NB4 (cell line): ENCODE data around the gene OAS1.

Experiments
- DNase-seq: peaks from one replicate; pipeline ENCODE4 v3.0.0; 2010; ENCODE audit warnings: low read depth
- H3K4me3 ChIP-seq: one replicate; pipeline ENCODE4 v1.5.1; 2011; ENCODE audit warnings: mild to moderate bottlenecking, low read depth, low read length, moderate library complexity
- MYC ChIP-seq: IDR thresholded peaks from 2 replicates; pipeline ENCODE4 v1.6.1; 2011; ENCODE audit warnings: low read depth, low read length
- POLR2A ChIP-seq: IDR thresholded peaks from 2 replicates; pipeline ENCODE4 v1.6.1; 2011; ENCODE audit warnings: mild to moderate bottlenecking; ENCODE audit not compliant: insufficient read length; ENCODE audit errors: extremely low read depth
- TF ChIP-seq, protein P1 (sequence below): IDR thresholded peaks from one replicate; pipeline ENCODE4 v1.5.1; 2012; ENCODE audit warnings: low read depth, low read length
- TF ChIP-seq, protein P2 (sequence below): IDR thresholded peaks from 2 replicates; pipeline ENCODE4 v1.6.1; 2011; ENCODE audit warnings: low read depth, low read length

Gene OAS1

DNA sequence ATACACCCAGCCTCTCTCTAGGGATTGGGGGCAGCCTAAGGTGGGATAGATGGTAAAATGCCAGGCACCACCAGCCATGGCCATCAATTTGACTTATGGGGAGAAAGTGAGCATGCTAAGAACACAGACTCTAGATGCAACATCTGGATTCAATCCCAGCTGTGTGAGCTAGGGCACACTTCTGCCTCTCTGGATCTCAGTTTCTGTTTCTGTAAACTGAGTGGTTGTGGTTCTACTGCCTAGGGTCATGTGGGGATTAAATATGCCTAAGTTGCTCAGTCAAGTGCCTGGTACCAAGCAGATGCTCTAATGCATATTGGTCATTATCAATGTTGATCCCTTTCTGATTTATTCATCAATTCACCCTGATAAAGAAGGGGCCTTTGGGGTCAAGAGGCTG lies 12.6 kb upstream of the OAS1 start:
- TF ChIP-seq, protein P1, sequence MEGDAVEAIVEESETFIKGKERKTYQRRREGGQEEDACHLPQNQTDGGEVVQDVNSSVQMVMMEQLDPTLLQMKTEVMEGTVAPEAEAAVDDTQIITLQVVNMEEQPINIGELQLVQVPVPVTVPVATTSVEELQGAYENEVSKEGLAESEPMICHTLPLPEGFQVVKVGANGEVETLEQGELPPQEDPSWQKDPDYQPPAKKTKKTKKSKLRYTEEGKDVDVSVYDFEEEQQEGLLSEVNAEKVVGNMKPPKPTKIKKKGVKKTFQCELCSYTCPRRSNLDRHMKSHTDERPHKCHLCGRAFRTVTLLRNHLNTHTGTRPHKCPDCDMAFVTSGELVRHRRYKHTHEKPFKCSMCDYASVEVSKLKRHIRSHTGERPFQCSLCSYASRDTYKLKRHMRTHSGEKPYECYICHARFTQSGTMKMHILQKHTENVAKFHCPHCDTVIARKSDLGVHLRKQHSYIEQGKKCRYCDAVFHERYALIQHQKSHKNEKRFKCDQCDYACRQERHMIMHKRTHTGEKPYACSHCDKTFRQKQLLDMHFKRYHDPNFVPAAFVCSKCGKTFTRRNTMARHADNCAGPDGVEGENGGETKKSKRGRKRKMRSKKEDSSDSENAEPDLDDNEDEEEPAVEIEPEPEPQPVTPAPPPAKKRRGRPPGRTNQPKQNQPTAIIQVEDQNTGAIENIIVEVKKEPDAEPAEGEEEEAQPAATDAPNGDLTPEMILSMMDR = no peak
- TF ChIP-seq MYC = no peak
- TF ChIP-seq, protein P2, sequence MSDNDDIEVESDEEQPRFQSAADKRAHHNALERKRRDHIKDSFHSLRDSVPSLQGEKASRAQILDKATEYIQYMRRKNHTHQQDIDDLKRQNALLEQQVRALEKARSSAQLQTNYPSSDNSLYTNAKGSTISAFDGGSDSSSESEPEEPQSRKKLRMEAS = no peak
- no peak for TF ChIP-seq POLR2A
- H3K4me3 ChIP-seq = no peak overlapping the region
- DNase-seq = no peak

DNA sequence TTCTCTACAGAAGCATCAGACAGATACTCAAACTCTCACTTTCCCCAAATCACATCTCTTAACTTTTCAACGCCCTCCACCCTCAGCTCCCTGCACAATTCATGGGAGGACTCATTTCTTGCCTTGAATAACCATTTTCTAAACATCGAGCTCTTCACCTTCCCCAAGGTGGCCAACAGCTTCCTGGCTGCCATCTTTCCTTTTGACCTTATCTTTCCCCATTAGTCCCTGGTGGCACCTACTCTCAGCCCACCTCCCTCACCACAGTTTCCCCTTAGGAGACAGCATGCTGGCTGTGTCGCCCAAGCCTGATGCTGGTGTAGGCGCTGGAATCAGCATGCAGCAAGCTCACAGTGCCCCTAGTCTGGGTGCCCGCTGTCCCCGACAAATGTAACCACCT lies 8.4 kb upstream of the OAS1 start:
- DNase-seq = no peak
- TF ChIP-seq POLR2A (no peak), MYC (no peak)
- TF ChIP-seq, protein P2 = no peak
- TF ChIP-seq, protein P1 = no peak
- H3K4me3 ChIP-seq = no peak overlapping the region

DNA sequence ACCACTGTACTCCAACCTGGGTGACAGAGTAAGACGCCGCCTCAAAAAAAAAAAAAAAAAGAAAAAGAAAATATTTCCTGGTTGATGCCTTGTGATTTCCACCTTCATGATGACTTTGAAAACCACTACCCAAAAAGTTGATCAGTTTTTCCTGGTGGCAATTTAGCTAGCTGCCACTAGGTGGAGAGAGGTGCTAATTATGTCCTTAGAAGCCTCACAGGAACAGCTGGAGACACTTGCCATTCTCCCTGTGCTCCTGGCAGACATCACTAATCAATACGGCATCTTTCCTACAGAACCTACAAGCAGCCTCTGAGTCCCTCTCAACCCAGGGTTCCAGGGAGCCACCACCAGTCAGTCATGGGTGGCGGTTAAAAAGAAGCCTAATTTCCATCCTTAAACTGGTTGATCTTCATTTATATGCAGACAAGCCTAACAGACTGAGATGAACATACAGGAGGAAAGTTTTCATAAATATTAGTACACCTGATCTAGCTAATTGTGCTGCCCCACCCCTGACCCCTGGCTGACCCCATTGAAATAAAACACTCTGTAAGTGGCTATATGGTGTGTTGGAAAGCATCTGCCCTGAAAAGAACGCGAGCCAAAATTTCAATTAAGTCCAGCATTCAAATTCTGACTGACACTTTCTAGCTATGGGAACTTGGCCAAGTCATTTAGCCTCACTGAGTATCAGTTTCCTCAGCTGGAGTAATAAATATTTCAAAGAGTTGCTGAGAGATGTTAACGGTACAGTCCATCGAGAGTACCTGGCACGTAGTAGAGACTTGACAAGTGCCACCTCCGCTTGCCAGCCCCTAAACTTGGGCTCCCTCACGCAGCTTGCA lies 6.2 kb upstream of the OAS1 start:
- TF ChIP-seq, protein P1 = peak; percentile 87
- no peak for TF ChIP-seq MYC
- no peak overlapping the region for H3K4me3 ChIP-seq
- DNase-seq = peak; percentile 69

DNA sequence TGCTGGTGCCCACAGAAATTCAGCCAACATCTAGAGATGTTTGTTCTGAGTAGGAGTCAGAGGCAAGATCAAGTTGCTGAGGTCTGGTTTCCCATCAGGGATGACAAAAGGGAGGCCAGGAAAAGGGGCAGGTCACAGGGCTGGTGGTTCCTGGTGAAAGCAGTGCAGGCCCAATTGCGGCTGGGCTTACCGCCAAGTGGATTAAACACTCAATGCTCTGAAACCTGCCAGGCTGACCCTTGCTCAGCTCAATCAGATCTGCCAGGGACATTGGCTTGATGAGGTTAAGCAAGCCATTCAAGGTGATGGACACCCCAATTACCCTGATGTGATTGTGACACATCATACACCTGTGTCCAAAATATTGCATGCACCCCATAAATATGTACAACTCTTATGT lies 5.5 kb upstream of the OAS1 start:
- TF ChIP-seq, protein P2 = no peak
- TF ChIP-seq, protein P1 = no peak
- TF ChIP-seq POLR2A (no peak), MYC (no peak)
- DNase-seq = no peak
- H3K4me3 ChIP-seq = no peak overlapping the region

DNA sequence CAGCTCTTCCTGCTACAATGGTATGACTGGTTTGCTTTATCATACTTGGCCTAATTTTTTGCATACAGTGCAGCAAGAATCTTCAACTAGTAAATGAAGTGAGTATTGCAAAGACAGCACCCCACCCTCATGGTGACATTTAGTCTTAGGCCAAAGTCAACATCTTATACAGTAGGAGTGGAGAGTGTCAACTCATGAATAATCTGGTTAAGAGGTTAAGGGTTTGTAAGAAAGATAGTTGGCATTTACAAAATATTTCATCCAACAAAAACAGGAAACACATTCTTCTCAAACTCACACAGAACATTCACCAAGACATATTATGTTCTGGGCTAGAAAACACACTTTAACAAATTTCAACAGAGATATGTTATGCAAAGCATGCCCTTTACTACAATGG lies 2.2 kb upstream of the OAS1 start:
- TF ChIP-seq, protein P2 = no peak
- no peak for TF ChIP-seq POLR2A
- no peak for DNase-seq
- no peak overlapping the region for H3K4me3 ChIP-seq

DNA sequence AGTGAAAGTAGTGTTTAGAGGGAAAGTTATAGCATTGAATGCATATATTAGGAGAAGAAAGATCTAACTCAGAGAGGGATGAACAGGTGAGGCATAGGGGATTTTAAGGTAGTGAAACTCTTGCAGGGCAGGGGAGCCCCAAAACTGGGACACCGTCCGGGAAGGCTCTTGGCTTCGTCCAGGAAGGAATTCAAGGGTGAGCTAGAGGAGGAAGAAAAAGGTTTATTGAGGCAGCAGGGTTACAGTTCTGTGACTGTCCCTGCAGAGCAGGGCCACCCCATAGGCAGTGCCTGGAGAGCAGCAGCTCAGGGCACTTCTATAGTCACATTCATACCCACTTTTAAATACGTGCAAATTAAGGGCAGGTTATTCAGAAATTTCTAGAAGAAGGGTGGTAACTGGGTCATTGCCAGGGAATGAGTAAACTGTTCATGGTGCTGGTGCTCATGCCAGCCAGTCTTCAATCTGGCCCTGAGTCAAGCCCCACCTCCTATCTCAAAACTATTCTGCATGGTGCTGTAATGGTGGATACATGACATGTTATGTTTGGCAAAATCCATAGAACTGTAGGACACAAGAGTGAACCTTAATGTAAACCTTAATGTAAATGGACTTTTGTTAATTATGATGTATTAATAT lies 1.2 kb upstream of the OAS1 start:
- TF ChIP-seq POLR2A (no peak), MYC (no peak)
- TF ChIP-seq, protein P2 = no peak
- TF ChIP-seq, protein P1 = no peak
- H3K4me3 ChIP-seq = no peak overlapping the region
- DNase-seq = no peak
